Stimulated activated naive B cell treated with anti-CD40 and anti-IgM and Interleukin-4, amounts not matched to agents 10 μg/mL and 1 μg/mL and 100 μg/mL, for 72 hours (primary cell): ENCODE measurements around the gene CDC42BPB.
A peak's percentile ranks its signal among the peaks of the same experiment; 100 is the strongest.

Experiments used
- ATAC-seq, 2 donors: fragments of 150-1000 bp; cut with Tn5 transposase; replicated peaks; 2 replicates each; pipeline ENCODE4 v1.10.0; 2021; ENCODE audit warnings: moderate library complexity in 1 of 2
- DNase-seq: peaks from one replicate; pipeline ENCODE4 v3.0.0; 2021
- H3K27ac Mint-ChIP-seq: one replicate; pipeline ENCODE4 v1.8.0; 2022; ENCODE audit warnings: mild to moderate bottlenecking, mixed read lengths
- H3K27me3 Mint-ChIP-seq, 2 donors: one replicate each; pipeline ENCODE4 v1.8.0; 2022; ENCODE audit warnings: mixed read lengths in 2 of 2
- H3K36me3 Mint-ChIP-seq, 2 donors: one replicate each; pipeline ENCODE4 v1.8.0; 2022; ENCODE audit warnings: mixed read lengths in 2 of 2, mild to moderate bottlenecking in 1 of 2
- H3K4me1 Mint-ChIP-seq, 2 donors: one replicate each; pipeline ENCODE4 v1.8.0; 2022; ENCODE audit warnings: mixed read lengths in 2 of 2, mild to moderate bottlenecking in 1 of 2
- H3K4me3 Mint-ChIP-seq, 2 donors: one replicate each; pipeline ENCODE4 v1.8.0; 2022; ENCODE audit warnings: mild to moderate bottlenecking in 2 of 2, mixed read lengths in 2 of 2, moderate library complexity in 1 of 2
- H3K9me3 Mint-ChIP-seq, 2 donors: one replicate each; pipeline ENCODE4 v1.8.0; 2022; ENCODE audit warnings: mixed read lengths in 2 of 2, mild to moderate bottlenecking in 1 of 2

Gene CDC42BPB

GRCh38 chr14:103087343-103087835 is 30.0 kb upstream of the CDC42BPB start:
- Mint-ChIP-seq H3K27ac (peak overlapping the region; percentile 31), H3K36me3 (no peaks in the 10 kb centered on the region), H3K4me1 (peaks cover 4 to 16% of the 10 kb centered on the region in 2 donors), H3K4me3 (no peak overlapping the region), H3K9me3 (no peaks in the 10 kb centered on the region), H3K27me3 (peaks cover 19 to 50% of the 10 kb centered on the region in 2 donors)
- DNase-seq (no peak), ATAC-seq (no peak)

DNA sequence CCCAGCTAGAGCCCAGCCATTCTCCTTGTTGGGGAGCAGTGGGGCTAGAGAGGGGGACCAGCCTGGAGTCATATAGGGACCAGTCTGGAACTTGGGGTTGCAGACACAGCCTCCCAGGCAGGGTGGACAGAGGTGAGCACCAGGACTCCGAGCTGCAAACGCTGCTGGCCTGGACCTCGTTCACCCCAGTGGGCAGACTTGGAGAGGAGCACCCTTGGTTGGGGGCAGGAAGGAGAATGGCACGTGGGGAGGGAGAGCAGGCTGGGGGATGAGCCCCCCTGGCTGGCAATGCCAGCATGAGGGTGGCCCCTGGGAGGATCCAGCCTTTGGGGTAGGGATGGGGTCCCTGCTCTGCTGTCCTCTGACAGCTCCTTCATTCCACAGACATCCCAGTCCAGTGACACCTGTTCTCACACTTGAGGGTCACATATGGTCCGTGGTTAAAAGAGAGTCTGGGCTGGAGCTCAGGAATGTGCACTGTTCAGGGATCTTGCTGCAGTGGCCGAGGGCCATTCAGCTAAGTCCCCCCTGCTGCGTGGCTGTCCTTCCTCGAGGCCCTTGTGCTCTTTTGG is 29.5 kb upstream of the CDC42BPB start:
- DNase-seq (no peak), ATAC-seq (no peak)
- Mint-ChIP-seq H3K36me3 (no peaks in the 10 kb centered on the region), H3K27me3 (peaks cover 19 to 50% of the 10 kb centered on the region in 2 donors), H3K27ac (peak overlapping the region; percentile 31), H3K4me3 (no peak overlapping the region), H3K4me1 (peaks cover 4 to 12% of the 10 kb centered on the region in 2 donors), H3K9me3 (no peaks in the 10 kb centered on the region)

GRCh38 chr14:103085106-103086091 is 28.1 kb upstream of the CDC42BPB start:
- Mint-ChIP-seq H3K9me3 (no peaks in the 10 kb centered on the region), H3K36me3 (no peaks in the 10 kb centered on the region), H3K4me3 (no peak overlapping the region), H3K27me3 (peaks cover 19 to 44% of the 10 kb centered on the region in 2 donors), H3K4me1 (peaks cover 0 to 5% of the 10 kb centered on the region in 2 donors), H3K27ac (no peak overlapping the region)
- no peak for DNase-seq
- no peak for ATAC-seq

DNA sequence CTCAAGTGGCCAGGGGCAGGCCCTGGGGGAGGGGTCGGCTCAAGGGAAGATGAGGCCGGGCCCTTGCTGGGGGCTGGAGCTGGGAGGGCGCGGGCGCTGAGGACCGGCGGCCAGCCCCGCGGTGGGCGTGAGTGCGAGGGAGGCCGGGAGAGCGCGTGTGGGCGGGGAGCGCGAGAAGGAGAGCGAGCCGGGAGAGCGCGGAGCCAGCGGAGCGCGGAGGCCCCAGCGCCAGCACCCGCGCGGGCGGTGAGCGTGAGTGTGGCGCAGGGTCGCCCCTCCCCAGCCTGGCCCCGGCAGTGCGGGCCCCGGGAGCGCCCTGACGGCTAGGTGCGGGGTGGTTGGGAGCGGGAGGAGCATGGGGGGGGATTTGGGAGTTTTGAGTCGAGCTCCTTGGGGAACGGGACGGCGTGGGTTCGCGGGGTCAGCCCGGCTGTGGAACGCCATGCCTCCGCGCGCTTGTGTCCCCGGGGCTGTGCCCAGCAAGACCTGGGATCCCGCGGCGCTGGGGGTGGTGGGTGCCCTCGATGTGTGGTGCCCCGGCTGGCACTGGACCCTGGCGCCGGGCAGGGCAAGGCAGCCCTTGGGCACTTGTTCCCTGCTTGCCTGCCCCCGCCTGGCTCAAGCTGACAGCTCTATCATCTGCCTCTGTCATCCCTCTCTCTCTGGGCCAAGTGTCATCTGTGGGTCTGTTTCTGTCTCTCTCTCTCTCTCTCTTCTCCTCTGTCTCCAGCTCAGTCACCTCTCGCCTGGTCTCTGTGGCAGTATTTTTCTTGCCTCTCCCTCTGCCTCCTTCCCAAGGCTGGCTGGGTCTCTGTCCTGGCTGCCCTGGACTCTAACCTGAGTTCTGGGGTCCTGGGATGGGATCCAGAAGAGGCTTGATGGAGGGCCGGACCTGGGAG is 26.9 kb upstream of the CDC42BPB start, which contains the start of gene LBHD2:
Gene LBHD2 (plus strand): TSS at position 190 of the 899 bp plus-strand sequence. CDS start 1,803 bp downstream, outside the sequence.
- DNase-seq (no peak), ATAC-seq (no peak)
- Mint-ChIP-seq H3K27ac (no peak within 1 kb of the TSS), H3K27me3 (peaks cover 19 to 40% of the 10 kb centered on the region in 2 donors), H3K36me3 (no peaks in the 10 kb centered on the region), H3K9me3 (no peaks in the 10 kb centered on the region), H3K4me3 (no peak within 1 kb of the TSS), H3K4me1 (peaks cover 0 to under 1% of the 10 kb centered on the region in 2 donors)

DNA sequence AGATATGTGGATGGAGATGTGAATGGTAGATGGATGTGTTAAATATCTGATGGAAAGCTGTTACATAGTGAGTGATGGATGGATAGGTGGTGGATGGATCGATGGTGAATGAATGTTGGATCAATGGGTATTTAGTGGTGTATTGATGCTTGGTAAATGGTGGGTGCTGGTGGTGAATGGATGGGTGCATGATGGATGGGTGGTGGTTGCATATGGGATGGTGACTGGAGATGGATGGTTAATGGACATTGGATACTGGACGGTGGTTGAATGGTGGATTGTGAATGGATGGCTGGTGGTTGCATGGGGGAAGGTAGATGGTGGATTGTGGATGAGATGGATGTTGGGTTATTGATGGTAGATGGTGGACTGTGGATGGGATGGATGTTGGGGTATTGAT is 24.6 kb upstream of the CDC42BPB start:
- ATAC-seq = no peak
- H3K4me3 Mint-ChIP-seq = no peak overlapping the region
- no peak overlapping the region for H3K27ac Mint-ChIP-seq
- H3K36me3 Mint-ChIP-seq = no peaks in the 10 kb centered on the region
- H3K9me3 Mint-ChIP-seq = no peaks in the 10 kb centered on the region
- no peaks in the 10 kb centered on the region for H3K4me1 Mint-ChIP-seq
- peaks cover 16 to 23% of the 10 kb centered on the region in 2 donors for H3K27me3 Mint-ChIP-seq
- DNase-seq = no peak

DNA sequence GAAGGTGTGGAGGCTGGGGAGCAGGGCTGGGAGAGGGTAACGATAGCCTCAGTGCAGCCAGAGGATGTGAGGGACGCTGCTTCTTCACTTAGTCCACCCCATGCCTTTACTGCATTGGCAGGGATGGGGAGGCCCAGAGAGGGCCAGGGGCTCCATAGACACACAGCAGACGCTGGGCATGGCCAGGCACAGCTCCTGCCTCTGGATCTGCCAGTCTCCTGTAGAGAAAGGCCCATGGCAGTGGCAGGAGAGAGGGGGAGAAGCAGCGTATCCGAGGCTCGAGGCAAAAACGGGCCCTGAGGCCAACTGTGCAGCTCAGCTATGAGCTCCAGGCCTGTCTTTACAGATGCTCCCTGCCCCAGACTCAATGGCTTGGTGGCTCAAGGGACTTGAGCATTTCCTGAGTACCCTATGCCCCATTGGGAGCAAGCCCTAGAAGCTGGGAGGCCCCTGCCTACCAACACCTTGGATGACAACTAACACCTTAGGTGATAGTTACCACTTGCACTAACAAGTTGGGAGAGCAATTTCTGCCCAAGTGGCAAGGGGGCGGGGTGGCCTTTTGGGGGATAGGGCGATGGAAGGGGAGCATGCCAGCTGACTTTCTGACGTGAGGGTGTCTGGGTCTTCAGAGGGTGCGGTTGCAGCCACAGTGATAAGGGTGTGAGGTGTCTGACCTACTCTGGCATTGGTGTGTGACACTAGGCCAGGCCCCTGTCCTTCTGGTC is 21.7 kb upstream of the CDC42BPB start:
- Mint-ChIP-seq H3K9me3 (no peaks in the 10 kb centered on the region), H3K4me1 (no peaks in the 10 kb centered on the region), H3K4me3 (no peak overlapping the region), H3K27me3 (peaks cover 0 to 8% of the 10 kb centered on the region in 2 donors), H3K36me3 (no peaks in the 10 kb centered on the region), H3K27ac (no peak overlapping the region)
- ATAC-seq (no peak), DNase-seq (no peak)

DNA sequence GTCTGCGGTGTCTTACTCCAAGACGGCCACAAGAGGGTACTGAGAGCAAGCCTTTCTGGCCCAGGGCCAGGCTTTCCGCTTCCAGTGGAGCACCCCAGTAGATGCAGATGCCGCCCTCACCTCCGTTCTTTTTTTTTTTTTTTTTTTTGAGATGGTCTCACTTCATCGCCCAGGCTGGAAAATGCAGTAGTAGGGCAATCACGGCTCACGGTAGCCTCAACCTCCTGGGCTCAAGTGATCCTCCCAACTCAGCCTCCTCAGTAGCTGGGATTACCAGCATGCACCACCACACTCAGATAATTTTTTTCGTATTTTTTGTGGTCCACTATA is 21.0 kb upstream of the CDC42BPB start:
- peak; percentile 74 to 75 for ATAC-seq

DNA sequence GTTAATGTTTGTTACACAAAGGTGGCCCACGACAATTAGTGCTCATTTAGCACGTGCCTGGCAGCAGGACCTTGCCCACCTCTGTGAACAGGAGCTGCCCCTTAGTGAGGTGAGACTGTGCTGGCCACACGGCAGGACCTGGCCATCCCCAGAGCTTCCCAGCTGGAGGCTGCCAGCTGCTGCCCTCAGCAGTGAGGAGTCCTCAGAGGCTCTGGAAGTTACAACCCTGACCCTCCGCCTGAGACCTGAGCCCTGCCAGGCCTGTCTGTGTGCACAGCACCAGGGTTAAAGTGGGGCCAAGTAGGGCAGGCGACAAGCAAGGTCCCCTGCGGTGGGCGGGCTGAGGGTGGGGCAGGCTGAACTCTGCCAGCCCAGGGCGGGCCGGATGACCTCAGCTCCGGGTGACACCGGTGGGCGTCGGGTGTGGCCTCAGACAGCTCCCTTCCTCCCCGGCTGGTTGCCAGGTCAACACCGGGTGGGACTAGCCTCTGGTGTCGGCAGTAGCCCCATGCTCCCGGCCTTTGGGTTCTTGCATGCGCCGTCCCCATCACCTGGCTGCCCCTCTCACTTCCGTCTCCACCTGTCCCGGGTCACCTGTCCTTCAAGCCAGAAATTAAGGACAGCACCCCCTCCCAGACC is 17.5 kb upstream of the CDC42BPB start:
- no peaks in the 10 kb centered on the region for H3K9me3 Mint-ChIP-seq
- peak; percentile 27 to 31 for ATAC-seq
- peaks cover 2 to 38% of the 10 kb centered on the region in 2 donors for H3K27me3 Mint-ChIP-seq
- H3K4me1 Mint-ChIP-seq = no peaks in the 10 kb centered on the region
- no peaks in the 10 kb centered on the region for H3K36me3 Mint-ChIP-seq
- DNase-seq = no peak
- H3K4me3 Mint-ChIP-seq = peak overlapping the region in 1 of 2 donors; percentile 71
- no peak overlapping the region for H3K27ac Mint-ChIP-seq

More for the DNA sequence above, 21.0 kb upstream of the CDC42BPB start:
- peak; percentile 68 for DNase-seq
- Mint-ChIP-seq H3K36me3 (no peaks in the 10 kb centered on the region), H3K27ac (no peak overlapping the region), H3K27me3 (peaks cover 0 to 9% of the 10 kb centered on the region in 2 donors), H3K4me3 (no peak overlapping the region), H3K9me3 (no peaks in the 10 kb centered on the region), H3K4me1 (no peaks in the 10 kb centered on the region)

- Mint-ChIP-seq H3K4me1 (no peaks in the 10 kb centered on the region), H3K27ac (no peak overlapping the region), H3K36me3 (no peaks in the 10 kb centered on the region), H3K4me3 (no peak overlapping the region), H3K27me3 (peaks cover 5 to 43% of the 10 kb centered on the region in 2 donors), H3K9me3 (no peaks in the 10 kb centered on the region)
- DNase-seq = no peak
- ATAC-seq = no peak
Observed at GRCh38 chr14:103073876-103074728, 16.8 kb upstream of the CDC42BPB start.

DNA sequence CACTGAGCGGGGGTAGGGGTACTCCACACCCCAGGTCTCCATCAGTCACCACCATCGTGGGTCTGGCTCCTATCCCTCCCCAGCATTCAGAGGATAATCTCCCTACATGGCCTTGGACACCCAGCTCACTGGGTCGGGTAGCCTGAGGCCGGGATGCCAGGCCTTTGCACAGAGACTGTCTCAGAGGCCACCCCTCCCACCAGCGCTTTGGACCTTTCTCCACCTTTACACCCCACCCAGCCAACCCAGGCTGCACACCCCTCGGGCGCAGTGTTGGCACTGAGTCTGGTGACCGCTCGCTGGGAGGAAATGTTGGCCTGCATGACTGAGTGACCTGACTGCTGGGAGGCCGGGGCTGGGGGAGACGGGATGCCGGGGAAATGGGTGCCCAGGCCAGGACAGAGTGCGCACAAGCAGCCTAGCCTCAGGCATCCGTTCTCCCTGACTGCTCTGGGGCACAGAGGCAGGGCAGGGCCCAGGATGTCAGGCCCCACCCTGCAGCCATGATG is 16.1 kb upstream of the CDC42BPB start:
- Mint-ChIP-seq H3K36me3 (no peaks in the 10 kb centered on the region), H3K27me3 (peaks cover 8 to 49% of the 10 kb centered on the region in 2 donors), H3K4me3 (no peak overlapping the region), H3K4me1 (no peaks in the 10 kb centered on the region), H3K27ac (no peak overlapping the region), H3K9me3 (no peaks in the 10 kb centered on the region)
- ATAC-seq = no peak
- no peak for DNase-seq

- Mint-ChIP-seq H3K9me3 (no peaks in the 10 kb centered on the region), H3K36me3 (no peaks in the 10 kb centered on the region), H3K4me3 (no peak overlapping the region), H3K27ac (no peak overlapping the region), H3K27me3 (peaks cover 8 to 53% of the 10 kb centered on the region in 2 donors), H3K4me1 (no peaks in the 10 kb centered on the region)
- no peak for ATAC-seq
- no peak for DNase-seq
Observed at GRCh38 chr14:103072595-103073366, 15.4 kb upstream of the CDC42BPB start.
